K562 (cell line): ENCODE results near the gene SCUBE2. TPM values are rescaled to one million over a fixed set of nuclear protein-coding genes. Genes with fewer than 3 reads are reported as not detected.

Experiments
- ATAC-seq: fragments of 200-7000 bp; cut with Tn5 transposase; 3 replicates; pipeline ENCODE4 v1.9.1; 2020; ENCODE audit warnings: moderate library complexity
- BruUV-seq: library from RNA; stranded (reverse); fragments of 400-500 nt; replicated peaks from 2 replicates; lab custom pipeline; 2021; lab: Mats Ljungman, UMichigan
- CTCF ChIA-PET: fragments of 300-600 bp; formaldehyde crosslinking; extraction: SDS; loops from one replicate; lab custom pipeline; 2021; ENCODE audit warnings: low intra/inter-chr PET ratio; lab: Yijun Ruan, JAX
- POLR2A ChIA-PET: fragments of 300-600, 350-650 bp; sonication (Branson Sonifier 250); formaldehyde crosslinking; extraction: SDS; loops from one replicate; lab custom pipeline; 2021; ENCODE audit warnings: antibody characterized with exemption, inconsistent platforms; lab: Yijun Ruan, JAX
- DNase-seq, 4 experiments: peaks; one replicate each; pipeline versions ENCODE4 v3.0.0 to v3.0.0-alpha.2; 2011 to 2018; ENCODE audit warnings: low spot score in 3 of 4, mixed read lengths in 3 of 4; ENCODE audit errors: extremely low read depth in 1 of 4
- FAIRE-seq: peaks from 2 replicates; lab custom pipeline; 2011; peaks lifted over from hg19 to GRCh38; lab: Jason Lieb, UNC
- H2AFZ ChIP-seq: 2 replicates; pipeline ENCODE4 v1.6.0; 2011; ENCODE audit warnings: low read depth, low read length, control low read depth, inconsistent platforms
- H3K27ac ChIP-seq: fragments of 200-600 bp; 3 replicates; pipeline ENCODE4 v1.8.0; 2011; ENCODE audit warnings: low read depth, mild to moderate bottlenecking, control low read depth, inconsistent platforms, low read length, moderate library complexity, mixed read lengths; ENCODE audit errors: extremely low read depth
- H3K27me3 ChIP-seq, 2 experiments: fragments of 300-600 bp in 1 of 2; 2 replicates in 1 of 2; 3 replicates in 1 of 2; pipeline versions ENCODE4 v1.6.0 to v1.8.0; 2011; ENCODE audit warnings: inconsistent platforms in 2 of 2, low read length in 2 of 2, mild to moderate bottlenecking in 1 of 2, mixed read lengths in 1 of 2, moderate library complexity in 1 of 2; ENCODE audit not compliant: control insufficient read depth in 2 of 2, insufficient read depth in 2 of 2
- H3K36me3 ChIP-seq: fragments of 300-600 bp; 3 replicates; pipeline ENCODE4 v1.8.0; 2011; ENCODE audit warnings: mild to moderate bottlenecking, low read length, inconsistent platforms; ENCODE audit not compliant: control insufficient read depth, insufficient read depth
- H3K4me1 ChIP-seq, 2 experiments: fragments of 200-600 bp in 1 of 2; replicated peaks in 1 of 2; 2 replicates in 1 of 2; 3 replicates in 1 of 2; pipeline versions ENCODE4 v1.5.1 to v1.8.0; 2011; ENCODE audit warnings: inconsistent platforms in 2 of 2, low read length in 2 of 2, mild to moderate bottlenecking in 1 of 2, mixed read lengths in 1 of 2, moderate library complexity in 1 of 2; ENCODE audit not compliant: control insufficient read depth in 2 of 2, insufficient read depth in 2 of 2
- H3K4me2 ChIP-seq: 2 replicates; pipeline ENCODE4 v1.6.1; 2011; ENCODE audit warnings: low read length, control low read depth, inconsistent platforms, mixed read lengths; ENCODE audit not compliant: insufficient read depth
- H3K4me3 ChIP-seq: fragments of 200-600 bp; sonication (generic), shearing (Covaris generic); 2 replicates; pipeline ENCODE4 v1.5.1; 2016; ENCODE audit warnings: control low read depth, inconsistent platforms
- H3K79me2 ChIP-seq: fragments of 200-600 bp; 3 replicates; pipeline ENCODE4 v1.8.0; 2011; ENCODE audit warnings: low read length, inconsistent platforms; ENCODE audit not compliant: control insufficient read depth, insufficient read depth
- H3K9ac ChIP-seq, 2 experiments: 2 replicates each; pipeline versions ENCODE4 v1.6.0 to v1.6.1; 2011; ENCODE audit warnings: low read depth in 2 of 2, low read length in 2 of 2, control low read depth in 1 of 2, inconsistent platforms in 1 of 2, mild to moderate bottlenecking in 1 of 2, mixed read lengths in 1 of 2; ENCODE audit not compliant: insufficient read depth in 1 of 2
- H3K9me1 ChIP-seq: one replicate; pipeline ENCODE4 v1.6.0; 2011; ENCODE audit warnings: inconsistent platforms, mild to moderate bottlenecking, low read length, moderate library complexity; ENCODE audit not compliant: control insufficient read depth, insufficient read depth
- H3K9me3 ChIP-seq: replicated peaks from 2 replicates; pipeline ENCODE4 v1.5.1; 2011; ENCODE audit warnings: low read depth, low read length, inconsistent platforms; ENCODE audit not compliant: control insufficient read depth, insufficient read depth
- H4K20me1 ChIP-seq: replicated peaks from 2 replicates; pipeline ENCODE4 v1.6.1; 2011; ENCODE audit warnings: low read length, inconsistent platforms, mixed read lengths; ENCODE audit not compliant: control insufficient read depth, insufficient read depth
- CHD2 ChIP-seq: IDR thresholded peaks from 2 replicates; pipeline ENCODE4 v1.6.1; 2011; ENCODE audit warnings: low read depth, low read length
- CREB3L1 ChIP-seq: fragments of 450-650 bp; IDR thresholded peaks from 2 replicates; pipeline ENCODE4 v1.6.1; 2014; ENCODE audit warnings: low read depth, mild to moderate bottlenecking, moderate library complexity, borderline replicate concordance
- CREBBP ChIP-seq: IDR thresholded peaks from one replicate; pipeline ENCODE4 v1.6.1; 2012; ENCODE audit warnings: low read depth, mild to moderate bottlenecking, control low read depth, inconsistent platforms, low read length
- GATA2 ChIP-seq: sonication (generic); formaldehyde crosslinking; IDR thresholded peaks from 2 replicates; pipeline ENCODE4 v1.4.0; 2020; ENCODE audit warnings: mild to moderate bottlenecking, missing genetic modification reagents
- HDAC2 ChIP-seq: fragments of 450-650 bp; IDR thresholded peaks from 2 replicates; pipeline ENCODE4 v1.6.1; 2016; ENCODE audit warnings: mild to moderate bottlenecking
- HMGN3 ChIP-seq: IDR thresholded peaks from 2 replicates; pipeline ENCODE4 v1.6.1; 2011; ENCODE audit warnings: borderline replicate concordance, low read depth, mild to moderate bottlenecking, mixed read lengths, low read length; ENCODE audit not compliant: insufficient read length; ENCODE audit errors: extremely low read depth
- MLLT1 ChIP-seq, 2 experiments: fragments of 450-650 bp; IDR thresholded peaks; 2 replicates each; pipeline ENCODE4 v1.6.1; 2016
- NELFE ChIP-seq: IDR thresholded peaks from 2 replicates; pipeline ENCODE4 v1.6.1; 2011; ENCODE audit warnings: mild to moderate bottlenecking; ENCODE audit not compliant: insufficient read depth, insufficient read length
- NFYB ChIP-seq: IDR thresholded peaks from 2 replicates; pipeline ENCODE4 v1.6.1; 2011; ENCODE audit warnings: mild to moderate bottlenecking, moderate library complexity; ENCODE audit not compliant: insufficient read length; ENCODE audit errors: extremely low read depth
- RB1 ChIP-seq: fragments of 450-650 bp; IDR thresholded peaks from 2 replicates; pipeline ENCODE4 v1.6.1; 2017; ENCODE audit warnings: low read depth, mild to moderate bottlenecking
- SFPQ ChIP-seq: fragments of 200-400 bp; formaldehyde crosslinking; IDR thresholded peaks from 2 replicates; pipeline ENCODE4 v1.6.1; 2017; ENCODE audit warnings: mild to moderate bottlenecking, low read depth, low read length, moderate library complexity
- TCF3 ChIP-seq: sonication (generic); formaldehyde crosslinking; IDR thresholded peaks from 2 replicates; pipeline ENCODE4 v1.4.0; 2020; ENCODE audit warnings: mild to moderate bottlenecking, missing genetic modification reagents
- TGIF2 ChIP-seq: sonication (generic); formaldehyde crosslinking; IDR thresholded peaks from 2 replicates; pipeline ENCODE4 v1.8.1; 2022; ENCODE audit warnings: mild to moderate bottlenecking, missing genetic modification reagents, moderate library complexity
- ZKSCAN8 ChIP-seq: fragments of 200-800 bp; sonication (Bioruptor generic); IDR thresholded peaks from 2 replicates; pipeline ENCODE4 v1.6.1; 2016; ENCODE audit warnings: missing genetic modification characterization, missing compliant biosample characterization
- ZNF778 ChIP-seq: fragments of 450-650 bp; formaldehyde crosslinking; IDR thresholded peaks from 2 replicates; pipeline ENCODE4 v1.4.0; 2020; ENCODE audit warnings: mild to moderate bottlenecking, moderate library complexity
- WGBS: fragments of 100-300 bp; shearing (Covaris generic); methylation state at CpG from one replicate; pipeline ENCODE4 v1.1.6; 2016; ENCODE audit warnings: low coverage, mixed read lengths; ENCODE audit not compliant: insufficient coverage; ENCODE audit errors: missing lambda C conversion rate; 5-methylcytosine and 5-hydroxymethylcytosine counted together
- in situ Hi-C: fragments of 300-500 bp; cut with MboI; formaldehyde crosslinking; loops from 4 replicates; pipeline ENCODE4 v1.15.0; 2018; ENCODE audit warnings: inconsistent platforms, mixed read lengths
- intact Hi-C: fragments of 100-400 bp; cut with micrococcal nuclease; formaldehyde crosslinking; loops from 2 replicates; pipeline ENCODE4 v1.14.2; 2022
- polyA plus RNA-seq, 8 experiments: library from polyadenylated mRNA; depleted of rRNA in 4 of 8; stranded (reverse) in 5 of 8; unstranded in 3 of 8; fragments of >200 nt; fragmentation: Nextera tagmentation in 2 of 8; fragmentation: Illumina TruSeq in 1 of 8; extraction: Ambion mirVana in 2 of 8; extraction: Trizol in 1 of 8; gene quantifications; 2 replicates each; pipeline versions ENCODE4 v1.2.1 to v1.2.3, GENCODE V29; 2011 to 2014; ENCODE audit warnings: inconsistent platforms in 1 of 8, missing spikeins in 1 of 8
- total RNA-seq, 7 experiments: library from RNA; depleted of rRNA in 6 of 7; stranded (reverse); fragments of >200 nt in 6 of 7; fragmentation: Illumina TruSeq in 2 of 7; extraction: Trizol in 2 of 7; gene quantifications; 2 replicates each; pipeline versions ENCODE4 v1.2.1 to v1.2.3, GENCODE V29; 2011 to 2021; ENCODE audit warnings: low replicate concordance in 1 of 7

The SCUBE2 gene
- total and polyA plus RNA-seq, 9 of the 15 experiments (the other 6 are each of a cell fraction or from before 2014, with no cell fraction given) = 0.06 to 0.40 (median 0.07) TPM; not detected in 6

GRCh38 chr11:9025101-9025850, 66.1 kb downstream of the SCUBE2 start (continued):
- TF ChIP-seq MLLT1 (IDR thresholded peaks at IDR 0.05) (no peak), ZKSCAN8 (CRISPR knock-in tag) (no peak), SFPQ (no peak)

- intact Hi-C loops = no loop called here
- H3K4me1 ChIP-seq = no peaks in the 10 kb centered on the region
- H3K27ac ChIP-seq = no peak overlapping the region
- no peaks in the 10 kb centered on the region for H3K36me3 ChIP-seq
- no peak overlapping the region for H3K4me3 ChIP-seq
- no peaks in the 10 kb centered on the region for H3K79me2 ChIP-seq
- POLR2A ChIA-PET = interaction anchor here (0.6 to 1.7 kb wide), 5 partner anchors 8 to 246 kb away, joined by 3 to 7 read pairs (median 4); no protein-coding TSS in a partner anchor
- H3K9ac ChIP-seq = no peak overlapping the region
- FAIRE-seq (no peak), DNase-seq (no peak), ATAC-seq (no peak)
- no TSS peak for BruUV-seq
- H4K20me1 ChIP-seq = no peaks in the 10 kb centered on the region; the same call in 1 of the 2 replicates
- H3K9me3 ChIP-seq = peaks cover 4% of the 10 kb centered on the region; the same call in 1 of the 2 replicates
- H3K4me2 ChIP-seq = no peak overlapping the region
- 2% methylated on average over 9 of the region's 9 CpGs for WGBS
- in situ Hi-C loops = no loop called here
- no peak overlapping the region for H2AFZ ChIP-seq
- peaks cover 23 to 62% of the 10 kb centered on the region in 2 experiments for H3K27me3 ChIP-seq
- CTCF ChIA-PET = no interaction called here
- H3K9me1 ChIP-seq = no peaks in the 10 kb centered on the region
- TF ChIP-seq HDAC2 (no peak), CREB3L1 (no peak), TGIF2 (CRISPR knock-in tag) (no peak), CHD2 (no peak), NELFE (no peak), CREBBP (no peak), NFYB (no peak), TCF3 (no peak), GATA2 (CRISPR knock-in tag) (no peak), RB1 (no peak), HMGN3 (no peak), ZNF778 (no peak)
Measured at GRCh38 chr11:9022961-9023680, 68.3 kb downstream of the SCUBE2 start.
